Activated CD8-positive, alpha-beta T cell treated with anti-CD3 and anti-CD28 coated beads for 36 hours (primary cell): Measurements from ENCODE around the gene CAVIN1. TPM values are rescaled to one million over a fixed set of nuclear protein-coding genes. Genes with fewer than 3 reads are reported as not detected.
"Not testable (repeated sequence)": the region's sequence is repeated elsewhere in the genome, so short reads cannot be mapped to it uniquely, and the experiment has no call there.

ENCODE experiments used
- ATAC-seq: fragments of 200-7000 bp; cut with Tn5 transposase; one replicate; pipeline ENCODE4 v1.10.0; 2021; ENCODE audit warnings: mild to moderate bottlenecking, moderate library complexity
- CTCF ChIA-PET: fragments of 350-600 bp; sonication (Branson Sonifier 250); formaldehyde crosslinking; loops from one replicate; lab custom pipeline; 2021; ENCODE audit warnings: antibody characterized with exemption; lab: Charles Lee
- POLR2A ChIA-PET: fragments of 350-600 bp; sonication (Branson Sonifier 250); formaldehyde crosslinking; loops from one replicate; lab custom pipeline; 2021; ENCODE audit warnings: antibody characterized with exemption; lab: Charles Lee
- DNase-seq: peaks from one replicate; pipeline ENCODE4 v3.0.0-alpha.2; 2020
- H3K27ac Mint-ChIP-seq: one replicate; pipeline ENCODE4 v1.8.0; 2021; ENCODE audit warnings: mild to moderate bottlenecking, mixed read lengths
- H3K27me3 Mint-ChIP-seq: one replicate; pipeline ENCODE4 v1.8.0; 2021; ENCODE audit warnings: mixed read lengths
- H3K36me3 Mint-ChIP-seq: one replicate; pipeline ENCODE4 v1.8.0; 2021; ENCODE audit warnings: low read depth, mixed read lengths
- H3K4me1 Mint-ChIP-seq: one replicate; pipeline ENCODE4 v1.8.0; 2021; ENCODE audit warnings: low read depth, mixed read lengths
- H3K4me3 Mint-ChIP-seq: one replicate; pipeline ENCODE4 v1.8.0; 2021; ENCODE audit warnings: mild to moderate bottlenecking, moderate library complexity, mixed read lengths
- H3K9me3 Mint-ChIP-seq: one replicate; pipeline ENCODE4 v1.8.0; 2021; ENCODE audit warnings: mixed read lengths
- intact Hi-C: fragments of 100-400 bp; cut with micrococcal nuclease; formaldehyde crosslinking; loops from one replicate; pipeline ENCODE4 v1.10.0; 2022
- total RNA-seq, 2 experiments: library from RNA; stranded (reverse); gene quantifications; one replicate each; pipeline ENCODE4 v1.2.3, GENCODE V29; 2021
- TF ChIP-seq, protein P1 (sequence below): fragments of 200-600 bp; IDR thresholded peaks from one replicate; pipeline ENCODE4 v1.8.0; 2022; ENCODE audit warnings: antibody characterized with exemption, mild to moderate bottlenecking

Gene CAVIN1
- total RNA-seq, 2 experiments from 2014 or later, result 1.8 to 2.0 TPM

DNA sequence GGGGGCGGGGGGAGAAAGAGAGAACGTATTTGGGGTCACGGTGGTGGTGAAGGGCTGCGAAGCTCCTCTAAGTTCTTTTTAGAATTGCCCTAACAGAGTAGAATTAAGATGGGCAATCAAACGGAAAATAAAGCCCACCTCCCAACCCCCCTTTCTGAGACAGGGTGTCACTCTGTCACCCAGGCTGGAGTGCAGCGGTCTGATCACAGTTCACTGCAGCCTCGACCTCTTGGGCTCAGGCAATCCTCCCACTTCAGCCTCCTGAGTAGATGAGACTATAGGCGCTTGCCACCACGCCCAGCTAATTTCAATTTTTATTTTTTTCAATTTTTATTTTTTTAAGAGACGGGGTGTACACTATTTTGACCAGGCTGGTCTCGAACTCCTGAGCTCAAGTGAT lies 710 bp upstream of the CAVIN1 start:
- TF ChIP-seq, protein P1, sequence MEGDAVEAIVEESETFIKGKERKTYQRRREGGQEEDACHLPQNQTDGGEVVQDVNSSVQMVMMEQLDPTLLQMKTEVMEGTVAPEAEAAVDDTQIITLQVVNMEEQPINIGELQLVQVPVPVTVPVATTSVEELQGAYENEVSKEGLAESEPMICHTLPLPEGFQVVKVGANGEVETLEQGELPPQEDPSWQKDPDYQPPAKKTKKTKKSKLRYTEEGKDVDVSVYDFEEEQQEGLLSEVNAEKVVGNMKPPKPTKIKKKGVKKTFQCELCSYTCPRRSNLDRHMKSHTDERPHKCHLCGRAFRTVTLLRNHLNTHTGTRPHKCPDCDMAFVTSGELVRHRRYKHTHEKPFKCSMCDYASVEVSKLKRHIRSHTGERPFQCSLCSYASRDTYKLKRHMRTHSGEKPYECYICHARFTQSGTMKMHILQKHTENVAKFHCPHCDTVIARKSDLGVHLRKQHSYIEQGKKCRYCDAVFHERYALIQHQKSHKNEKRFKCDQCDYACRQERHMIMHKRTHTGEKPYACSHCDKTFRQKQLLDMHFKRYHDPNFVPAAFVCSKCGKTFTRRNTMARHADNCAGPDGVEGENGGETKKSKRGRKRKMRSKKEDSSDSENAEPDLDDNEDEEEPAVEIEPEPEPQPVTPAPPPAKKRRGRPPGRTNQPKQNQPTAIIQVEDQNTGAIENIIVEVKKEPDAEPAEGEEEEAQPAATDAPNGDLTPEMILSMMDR, result no peak
- CTCF ChIA-PET, result interaction anchor here (0.8 to 5.5 kb wide), 12 partner anchors 7 to 230 kb away, joined by 3 to 37 read pairs (median 6); partner anchors contain the start of gene GHDC
- Mint-ChIP-seq H3K27ac (no peak overlapping the region), H3K9me3 (no peaks in the 10 kb centered on the region), H3K4me3 (no peak overlapping the region), H3K27me3 (peaks cover 35% of the 10 kb centered on the region), H3K36me3 (no peaks in the 10 kb centered on the region), H3K4me1 (peaks cover 19% of the 10 kb centered on the region)
- intact Hi-C loops, result no loop called here
- DNase-seq, result no peak
- POLR2A ChIA-PET, result interaction anchor here (0.6 to 1.3 kb wide), 3 partner anchors 111 to 302 kb away, joined by 3 read pairs; partner anchors contain the start of gene NAGLU
- no peak for ATAC-seq

DNA sequence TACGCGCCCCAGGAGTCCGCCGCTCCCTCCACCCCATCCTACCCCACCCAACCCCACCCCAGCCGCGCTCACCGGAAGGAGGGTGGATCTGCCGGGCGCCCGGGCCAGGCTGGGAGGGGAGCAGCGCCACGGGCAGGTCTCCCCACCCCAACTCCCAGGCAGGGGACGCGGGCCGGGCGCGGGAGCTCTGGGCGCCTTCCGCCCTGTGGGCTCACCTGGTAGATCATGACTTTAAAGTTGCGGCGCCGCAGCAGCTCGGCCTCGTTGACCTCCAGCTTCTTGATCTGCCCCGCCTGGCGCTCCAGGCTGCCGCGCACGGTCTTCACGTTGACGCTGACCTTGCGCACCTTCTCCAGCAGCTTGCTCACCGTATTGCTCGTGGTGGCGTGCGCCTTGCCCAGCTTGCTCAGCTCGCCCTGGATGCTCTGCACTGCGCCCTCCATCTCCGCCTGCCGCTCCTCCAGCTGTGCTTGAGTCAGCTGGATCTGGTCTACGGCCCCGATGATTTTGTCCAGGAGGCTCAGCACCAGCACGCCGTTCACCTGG lies 571 bp downstream of the CAVIN1 start:
- Mint-ChIP-seq H3K27ac (no peak overlapping the region), H3K27me3 (peaks cover 33% of the 10 kb centered on the region)
- POLR2A ChIA-PET, result interaction anchor here (0.9 to 1.2 kb wide), 2 partner anchors 85 to 114 kb away, joined by 3 to 4 read pairs; partner anchors contain the start of gene NAGLU

DNA sequence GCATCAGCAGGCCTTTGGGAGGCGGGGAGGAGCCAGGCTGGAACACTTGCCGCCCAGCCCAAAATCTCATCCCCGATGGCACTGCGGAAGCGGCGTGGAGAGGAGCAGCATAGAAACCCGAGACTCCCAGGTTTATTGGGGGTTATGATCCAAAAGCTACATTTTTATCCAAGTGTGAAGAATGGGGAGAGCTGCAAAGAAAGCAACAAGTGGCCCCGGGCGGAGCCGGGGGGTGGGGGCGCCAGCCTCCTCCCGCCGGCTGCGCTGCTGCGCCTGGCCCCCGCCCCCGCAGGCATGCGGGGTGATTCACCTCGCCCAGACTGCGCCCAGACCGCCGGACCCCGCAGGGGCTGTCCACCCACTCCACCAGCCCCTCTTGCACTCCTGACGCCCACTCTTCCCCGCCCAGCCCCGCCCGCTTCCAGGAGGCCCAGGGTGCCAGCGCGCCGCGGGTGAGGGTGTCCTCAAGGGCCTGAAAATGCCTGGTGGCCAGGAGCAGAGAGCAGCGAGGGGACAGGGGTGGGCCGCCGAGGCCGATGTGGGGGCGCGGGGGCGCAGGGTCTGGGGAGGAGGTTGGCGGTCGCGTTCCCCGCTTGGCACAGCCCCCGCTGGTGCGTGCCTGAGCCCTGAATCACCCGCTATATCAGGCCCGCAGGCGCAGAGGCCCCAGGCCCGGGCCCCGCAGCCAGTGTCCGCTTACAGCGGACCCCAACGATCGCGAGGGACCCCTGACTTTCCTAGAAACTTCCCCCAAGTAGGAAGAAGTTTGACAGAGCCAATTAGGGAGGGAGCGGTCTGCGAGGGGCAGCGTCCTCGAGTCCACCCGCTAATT lies 1.3 kb downstream of the CAVIN1 start:
- H3K36me3 Mint-ChIP-seq, result no peaks in the 10 kb centered on the region
- DNase-seq (peak; percentile 31), ATAC-seq (peak; percentile 40)
- intact Hi-C loops, result no loop called here
- peaks cover 33% of the 10 kb centered on the region for H3K27me3 Mint-ChIP-seq
- H3K9me3 Mint-ChIP-seq, result no peaks in the 10 kb centered on the region
- peaks cover 19% of the 10 kb centered on the region for H3K4me1 Mint-ChIP-seq
- no peak overlapping the region for H3K27ac Mint-ChIP-seq
- H3K4me3 Mint-ChIP-seq, result peak overlapping the region; percentile 65
- ChIA-PET CTCF (interaction anchor here (0.8 to 5.5 kb wide), 10 partner anchors 11 to 302 kb away, joined by 3 to 37 read pairs (median 7); no protein-coding TSS in a partner anchor), POLR2A (interaction anchor here (0.6 to 1.2 kb wide), 3 partner anchors 85 to 106 kb away, joined by 3 to 4 read pairs (median 3); no protein-coding TSS in a partner anchor)
- TF ChIP-seq, protein P1, result no peak

More for the DNA sequence above, 571 bp downstream of the CAVIN1 start:
- intact Hi-C loops, result no loop called here
- peak overlapping the region; percentile 70 for H3K4me3 Mint-ChIP-seq
- no peaks in the 10 kb centered on the region for H3K9me3 Mint-ChIP-seq
- peak; percentile 56 for DNase-seq
- CTCF ChIA-PET, result interaction anchor here (0.7 to 5.5 kb wide), 13 partner anchors 9 to 201 kb away, joined by 3 to 37 read pairs (median 6); no protein-coding TSS in a partner anchor
- H3K4me1 Mint-ChIP-seq, result peaks cover 19% of the 10 kb centered on the region
- ATAC-seq, result peak; percentile 67
- no peaks in the 10 kb centered on the region for H3K36me3 Mint-ChIP-seq
- TF ChIP-seq, protein P1, result no peak

DNA sequence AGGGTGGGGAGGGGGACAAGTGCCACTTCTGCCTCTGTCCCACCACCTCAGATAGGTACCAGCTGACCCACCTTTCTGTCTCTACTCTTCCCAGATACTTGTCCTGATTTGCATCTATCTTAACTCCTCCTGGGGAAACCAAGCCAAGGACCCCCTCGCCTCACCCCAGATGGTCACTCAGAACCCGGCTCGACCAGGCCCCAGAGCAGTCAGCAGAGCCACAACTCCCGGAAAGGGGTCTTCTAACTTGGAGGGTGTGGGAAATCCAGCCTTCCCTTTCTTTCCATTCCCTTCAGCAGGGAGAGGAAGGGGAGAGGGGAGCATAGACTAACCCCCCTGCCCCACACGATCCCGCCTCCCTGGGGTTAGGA lies 1.9 kb downstream of the CAVIN1 start:
- ATAC-seq (no peak), DNase-seq (no peak)
- POLR2A ChIA-PET, result interaction anchor here (0.6 to 1.4 kb wide), 3 partner anchors 12 to 106 kb away, joined by 3 to 5 read pairs (median 3); no protein-coding TSS in a partner anchor
- Mint-ChIP-seq H3K36me3 (no peaks in the 10 kb centered on the region), H3K9me3 (no peaks in the 10 kb centered on the region), H3K27me3 (peaks cover 33% of the 10 kb centered on the region), H3K4me1 (peaks cover 19% of the 10 kb centered on the region), H3K4me3 (peak overlapping the region; percentile 53), H3K27ac (no peak overlapping the region)
- CTCF ChIA-PET, result interaction anchor here (0.8 to 5.5 kb wide), 8 partner anchors 15 to 302 kb away, joined by 3 to 37 read pairs (median 7); no protein-coding TSS in a partner anchor
- TF ChIP-seq, protein P1, result no peak
- intact Hi-C loops, result no loop called here

DNA sequence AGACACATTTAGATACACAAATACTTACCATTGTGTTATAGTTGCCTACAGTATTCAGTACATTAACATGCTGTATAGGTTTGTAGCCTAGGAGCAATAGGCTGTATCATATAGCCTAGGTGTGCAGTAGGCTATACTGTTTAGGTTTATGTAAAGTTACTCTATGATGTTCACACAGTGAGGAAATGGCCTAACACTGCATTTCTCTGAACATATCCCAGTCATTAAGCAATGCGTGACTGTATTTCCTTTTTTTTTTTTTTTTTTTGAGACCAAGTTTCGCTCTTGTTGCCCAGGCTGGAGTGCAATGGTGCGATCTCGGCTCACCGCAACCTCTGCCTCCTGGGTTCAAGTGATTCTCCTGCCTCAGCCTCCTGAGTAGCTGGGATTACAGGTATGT lies 5.1 kb downstream of the CAVIN1 start:
- Mint-ChIP-seq H3K4me1 (peaks cover 32% of the 10 kb centered on the region), H3K27me3 (peaks cover 22% of the 10 kb centered on the region)
- intact Hi-C loops, H3K9me3 Mint-ChIP-seq, H3K27ac Mint-ChIP-seq, DNase-seq, ATAC-seq, POLR2A ChIA-PET, CTCF ChIA-PET, H3K36me3 Mint-ChIP-seq, H3K4me3 Mint-ChIP-seq: not testable (repeated sequence)
